DND-41 (cell line): ENCODE measurements around the gene SAMD8.

Source experiments
- ATAC-seq: fragments of 200-7000 bp; cut with Tn5 transposase; 3 replicates; pipeline ENCODE4 v1.9.1; 2021; ENCODE audit warnings: low read depth; ENCODE audit not compliant: insufficient read depth
- DNase-seq: peaks from one replicate; pipeline ENCODE4 v3.0.0-alpha.2; 2020
- H2AFZ ChIP-seq: 2 replicates; pipeline ENCODE4 v1.6.0; 2012; ENCODE audit warnings: low read depth, low read length
- H3K27ac ChIP-seq: 2 replicates; pipeline ENCODE4 v1.5.1; 2012; ENCODE audit warnings: low read length, inconsistent platforms
- H3K27me3 ChIP-seq: fragments of 200-600 bp; sonication (generic); 2 replicates; pipeline ENCODE4 v1.6.0; 2012; ENCODE audit warnings: low read length, mild to moderate bottlenecking, inconsistent platforms; ENCODE audit not compliant: insufficient read depth, poor library complexity
- H3K36me3 ChIP-seq: 2 replicates; pipeline ENCODE4 v1.5.1; 2012; ENCODE audit warnings: low read length, inconsistent platforms; ENCODE audit not compliant: insufficient read depth
- H3K4me1 ChIP-seq: 2 replicates; pipeline ENCODE4 v1.5.1; 2012; ENCODE audit warnings: mild to moderate bottlenecking, low read length; ENCODE audit not compliant: insufficient read depth
- H3K4me2 ChIP-seq: 2 replicates; pipeline ENCODE4 v1.6.0; 2012; ENCODE audit warnings: mild to moderate bottlenecking, moderate library complexity, low read length, inconsistent platforms; ENCODE audit not compliant: insufficient read depth
- H3K4me3 ChIP-seq, 2 experiments: fragments of 200-600 bp in 1 of 2; shearing (Covaris generic) in 1 of 2; 2 replicates each; pipeline ENCODE4 v1.5.1; 2012 to 2016; ENCODE audit warnings: inconsistent platforms in 2 of 2, low read length in 2 of 2, mild to moderate bottlenecking in 2 of 2, low read depth in 1 of 2, moderate library complexity in 1 of 2
- H3K79me2 ChIP-seq: 2 replicates; pipeline ENCODE4 v1.6.0; 2012; ENCODE audit warnings: low read length, inconsistent platforms; ENCODE audit not compliant: insufficient read depth
- H3K9ac ChIP-seq: 2 replicates; pipeline ENCODE4 v1.6.0; 2012; ENCODE audit warnings: low read depth, mild to moderate bottlenecking, inconsistent platforms, low read length, moderate library complexity
- H3K9me3 ChIP-seq: 2 replicates; pipeline ENCODE4 v1.5.1; 2012; ENCODE audit warnings: low read length, moderate library complexity, mild to moderate bottlenecking, inconsistent platforms; ENCODE audit not compliant: insufficient read depth, severe bottlenecking
- H4K20me1 ChIP-seq: 2 replicates; pipeline ENCODE4 v1.6.0; 2012; ENCODE audit warnings: low read length; ENCODE audit not compliant: insufficient read depth
- EZH2 ChIP-seq: IDR thresholded peaks from 3 replicates; pipeline ENCODE4 v1.6.1; 2012; ENCODE audit warnings: borderline replicate concordance, low read depth, mild to moderate bottlenecking, moderate library complexity, low read length, inconsistent platforms; ENCODE audit not compliant: severe bottlenecking
- TF ChIP-seq, protein P1 (sequence below): IDR thresholded peaks from 2 replicates; pipeline ENCODE4 v1.5.1; 2012; ENCODE audit warnings: borderline replicate concordance, low read length, moderate library complexity, mild to moderate bottlenecking; ENCODE audit not compliant: poor library complexity, severe bottlenecking; ENCODE audit errors: extremely low read depth

SAMD8 gene

GRCh38 chr10:75076348-75076747, 35.1 kb upstream of the SAMD8 start:
- no peak for TF ChIP-seq EZH2
- TF ChIP-seq, protein P1, sequence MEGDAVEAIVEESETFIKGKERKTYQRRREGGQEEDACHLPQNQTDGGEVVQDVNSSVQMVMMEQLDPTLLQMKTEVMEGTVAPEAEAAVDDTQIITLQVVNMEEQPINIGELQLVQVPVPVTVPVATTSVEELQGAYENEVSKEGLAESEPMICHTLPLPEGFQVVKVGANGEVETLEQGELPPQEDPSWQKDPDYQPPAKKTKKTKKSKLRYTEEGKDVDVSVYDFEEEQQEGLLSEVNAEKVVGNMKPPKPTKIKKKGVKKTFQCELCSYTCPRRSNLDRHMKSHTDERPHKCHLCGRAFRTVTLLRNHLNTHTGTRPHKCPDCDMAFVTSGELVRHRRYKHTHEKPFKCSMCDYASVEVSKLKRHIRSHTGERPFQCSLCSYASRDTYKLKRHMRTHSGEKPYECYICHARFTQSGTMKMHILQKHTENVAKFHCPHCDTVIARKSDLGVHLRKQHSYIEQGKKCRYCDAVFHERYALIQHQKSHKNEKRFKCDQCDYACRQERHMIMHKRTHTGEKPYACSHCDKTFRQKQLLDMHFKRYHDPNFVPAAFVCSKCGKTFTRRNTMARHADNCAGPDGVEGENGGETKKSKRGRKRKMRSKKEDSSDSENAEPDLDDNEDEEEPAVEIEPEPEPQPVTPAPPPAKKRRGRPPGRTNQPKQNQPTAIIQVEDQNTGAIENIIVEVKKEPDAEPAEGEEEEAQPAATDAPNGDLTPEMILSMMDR: no peak
- Histone ChIP-seq H3K79me2 (no peaks in the 10 kb centered on the region), H3K36me3 (no peaks in the 10 kb centered on the region), H3K4me2 (no peak overlapping the region), H4K20me1 (no peaks in the 10 kb centered on the region), H3K4me3 (no peak overlapping the region), H3K4me1 (peaks cover 4% of the 10 kb centered on the region; the same call in 1 of the 2 replicates), H2AFZ (no peak overlapping the region), H3K9me3 (no peaks in the 10 kb centered on the region), H3K27ac (no peak overlapping the region), H3K27me3 (no peaks in the 10 kb centered on the region), H3K9ac (no peak overlapping the region)
- no peak for DNase-seq
- ATAC-seq: no peak

GRCh38 chr10:75079436-75080083, 31.9 kb upstream of the SAMD8 start:
- TF ChIP-seq EZH2: no peak
- TF ChIP-seq, protein P1: no peak
- H2AFZ ChIP-seq: no peak overlapping the region

DNA sequence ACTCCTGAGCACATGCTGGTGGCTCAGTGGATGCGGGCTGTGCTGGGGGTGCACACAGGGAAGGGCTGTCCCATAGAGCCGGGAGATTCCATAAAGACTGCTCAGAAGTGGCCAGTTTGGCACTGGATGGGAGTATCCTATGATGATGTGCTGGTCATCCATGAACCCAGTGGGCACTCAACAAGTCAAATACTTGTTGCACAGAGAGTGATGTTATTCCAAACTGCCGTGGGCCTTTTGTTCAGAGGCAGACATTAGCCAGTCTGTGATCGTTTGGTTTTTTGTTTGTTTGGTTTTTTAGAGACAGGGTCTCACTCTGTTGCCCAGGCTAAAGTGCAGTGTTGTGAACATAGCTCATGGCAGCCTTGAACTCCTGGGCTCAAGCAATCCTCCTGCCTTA, 30.9 kb upstream of the SAMD8 start:
- ATAC-seq (no peak), DNase-seq (no peak)
- H3K36me3 ChIP-seq: no peaks in the 10 kb centered on the region
- no peak overlapping the region for H2AFZ ChIP-seq
- H3K27ac ChIP-seq: no peak overlapping the region
- H3K9me3 ChIP-seq: no peaks in the 10 kb centered on the region
- H3K4me2 ChIP-seq: no peak overlapping the region
- H3K4me3 ChIP-seq: no peak overlapping the region
- TF ChIP-seq EZH2: no peak
- TF ChIP-seq, protein P1: no peak
- no peaks in the 10 kb centered on the region for H3K27me3 ChIP-seq
- no peaks in the 10 kb centered on the region for H3K79me2 ChIP-seq
- no peak overlapping the region for H3K9ac ChIP-seq
- H4K20me1 ChIP-seq: no peaks in the 10 kb centered on the region
- H3K4me1 ChIP-seq: no peaks in the 10 kb centered on the region

More at GRCh38 chr10:75079436-75080083, 31.9 kb upstream of the SAMD8 start:
- Histone ChIP-seq H3K9me3 (no peaks in the 10 kb centered on the region), H3K9ac (no peak overlapping the region), H3K4me3 (no peak overlapping the region), H3K27me3 (no peaks in the 10 kb centered on the region), H3K4me1 (peaks cover 4% of the 10 kb centered on the region; the same call in 1 of the 2 replicates), H3K36me3 (no peaks in the 10 kb centered on the region), H4K20me1 (no peaks in the 10 kb centered on the region), H3K27ac (no peak overlapping the region), H3K4me2 (no peak overlapping the region), H3K79me2 (no peaks in the 10 kb centered on the region)
- DNase-seq (no peak), ATAC-seq (no peak)
